HG02884 (cell line): ENCODE data around the gene NRP1.

Source experiments
- ATAC-seq: cut with Tn5 transposase; IDR thresholded peaks from one replicate; pipeline ENCODE4 v1.9.1; 2021; ENCODE audit warnings: mild to moderate bottlenecking, moderate library complexity; ENCODE audit not compliant: unreplicated experiment

NRP1 gene

GRCh38 chr10:33216661-33217427, 117.6 kb downstream of the NRP1 start:
- ATAC-seq, result no peak

GRCh38 chr10:33215635-33216034, 118.8 kb downstream of the NRP1 start:
- ATAC-seq, result no peak

- ATAC-seq, result no peak
Observed at GRCh38 chr10:33215154-33215553, 119.3 kb downstream of the NRP1 start.

- ATAC-seq, result no peak
Observed at GRCh38 chr10:33214174-33214573, 120.3 kb downstream of the NRP1 start.

GRCh38 chr10:33212061-33212748, 122.3 kb downstream of the NRP1 start:
- no peak for ATAC-seq

- ATAC-seq, result no peak
Observed at GRCh38 chr10:33211106-33211878, 123.2 kb downstream of the NRP1 start.

- ATAC-seq, result no peak
Observed at GRCh38 chr10:33209802-33210201, 124.7 kb downstream of the NRP1 start.

- ATAC-seq, result no peak
Observed at GRCh38 chr10:33208166-33208565, 126.3 kb downstream of the NRP1 start.

- no peak for ATAC-seq
Observed at GRCh38 chr10:33204031-33204430, 130.4 kb downstream of the NRP1 start.

- no peak for ATAC-seq
Observed at GRCh38 chr10:33201971-33202370, 132.5 kb downstream of the NRP1 start.

GRCh38 chr10:33201056-33201780, 133.2 kb downstream of the NRP1 start:
- no peak for ATAC-seq

GRCh38 chr10:33199731-33200232, 134.7 kb downstream of the NRP1 start:
- ATAC-seq, result no peak

- no peak for ATAC-seq
Observed at GRCh38 chr10:33198610-33199009, 135.9 kb downstream of the NRP1 start.

GRCh38 chr10:33196710-33197491, 137.6 kb downstream of the NRP1 start:
- no peak for ATAC-seq

- ATAC-seq, result no peak
Observed at GRCh38 chr10:33196377-33196706, 138.1 kb downstream of the NRP1 start.

GRCh38 chr10:33195608-33196376, 138.7 kb downstream of the NRP1 start:
- ATAC-seq, result no peak

- no peak for ATAC-seq
Observed at GRCh38 chr10:33193701-33194521, 140.6 kb downstream of the NRP1 start.

- ATAC-seq, result peak; percentile 90
Observed at GRCh38 chr10:33193057-33193700, 141.3 kb downstream of the NRP1 start.
